SK-N-SH (cell line): ENCODE results near the gene FGGY. TPM values are rescaled to one million over a fixed set of nuclear protein-coding genes. Genes with fewer than 3 reads are reported as not detected.

Experiments used
- CTCF ChIA-PET: fragments of 300-600, 350-600 bp; formaldehyde crosslinking; extraction: SDS; loops from one replicate; lab custom pipeline; 2021; lab: Yijun Ruan, JAX
- POLR2A ChIA-PET: fragments of 350-600 bp; sonication (Branson Sonifier 250); formaldehyde crosslinking; extraction: SDS; loops from one replicate; lab custom pipeline; 2020; ENCODE audit warnings: antibody characterized with exemption, inconsistent platforms; lab: Yijun Ruan, JAX
- DNase-seq: peaks from one replicate; pipeline ENCODE4 v3.0.0; 2012
- H2AFZ ChIP-seq: fragments of 200-600 bp; sonication (generic); 2 replicates; pipeline ENCODE4 v1.8.1; 2016; ENCODE audit warnings: antibody characterized with exemption, mild to moderate bottlenecking, low read depth
- H3F3A ChIP-seq: fragments of 200-600 bp; sonication (generic); replicated peaks from 2 replicates; pipeline ENCODE3; 2016; ENCODE audit warnings: antibody characterized with exemption, mild to moderate bottlenecking; ENCODE audit not compliant: insufficient read depth
- H3K27ac ChIP-seq, 2 experiments: fragments of 200-500 bp in 1 of 2; fragments of 200-600 bp in 1 of 2; sonication (Bioruptor generic) in 1 of 2; sonication (generic), shearing (Covaris generic) in 1 of 2; 2 replicates each; pipeline versions ENCODE4 v1.5.1 to v1.6.1; 2014 to 2016; ENCODE audit warnings: low read depth in 2 of 2, inconsistent platforms in 1 of 2, low read length in 1 of 2, mild to moderate bottlenecking in 1 of 2, mixed read lengths in 1 of 2
- H3K27me3 ChIP-seq: fragments of 200-600 bp; sonication (generic), shearing (Covaris generic); 2 replicates; pipeline ENCODE4 v1.6.1; 2016; ENCODE audit warnings: mixed run types; ENCODE audit not compliant: insufficient read depth
- H3K36me3 ChIP-seq, 2 experiments: fragments of 200-500 bp in 1 of 2; fragments of 200-600 bp in 1 of 2; sonication (Bioruptor generic) in 1 of 2; sonication (generic) in 1 of 2; replicated peaks in 1 of 2; 2 replicates each; pipeline versions ENCODE3 to v1.5.1; 2014 to 2016; ENCODE audit warnings: low read length in 1 of 2, mild to moderate bottlenecking in 1 of 2; ENCODE audit not compliant: insufficient read depth in 2 of 2, control insufficient read depth in 1 of 2
- H3K4me1 ChIP-seq, 2 experiments: fragments of 200-500 bp in 1 of 2; fragments of 200-600 bp in 1 of 2; sonication (Bioruptor generic) in 1 of 2; sonication (generic), shearing (Covaris generic) in 1 of 2; 2 replicates each; pipeline versions ENCODE4 v1.5.1 to v1.6.1; 2014 to 2016; ENCODE audit warnings: low read depth in 1 of 2, low read length in 1 of 2, mixed run types in 1 of 2; ENCODE audit not compliant: insufficient read depth in 2 of 2, control insufficient read depth in 1 of 2
- H3K4me2 ChIP-seq: fragments of 200-600 bp; sonication (generic), shearing (Covaris generic); 2 replicates; pipeline ENCODE4 v1.6.1; 2017; ENCODE audit warnings: mixed run types
- H3K4me3 ChIP-seq, 2 experiments: fragments of 200-500 bp in 1 of 2; fragments of 200-600 bp in 1 of 2; sonication (Bioruptor generic) in 1 of 2; sonication (generic), shearing (Covaris generic) in 1 of 2; 2 replicates each; pipeline versions ENCODE4 v1.5.1 to v1.8.1; 2014 to 2016; ENCODE audit warnings: low read depth in 2 of 2, inconsistent platforms in 1 of 2, low read length in 1 of 2, mild to moderate bottlenecking in 1 of 2, mixed read lengths in 1 of 2, moderate library complexity in 1 of 2
- H3K79me2 ChIP-seq: fragments of 200-600 bp; sonication (generic); 2 replicates; pipeline ENCODE4 v1.8.1; 2017; ENCODE audit warnings: mild to moderate bottlenecking; ENCODE audit not compliant: insufficient read depth
- H3K9ac ChIP-seq: fragments of 200-600 bp; sonication (generic); 2 replicates; pipeline ENCODE4 v1.6.1; 2017; ENCODE audit warnings: mixed run types
- H3K9me2 ChIP-seq: fragments of 200-600 bp; sonication (generic); 2 replicates; pipeline ENCODE4 v1.6.1; 2017; ENCODE audit warnings: mixed run types
- H3K9me3 ChIP-seq: fragments of 200-600 bp; sonication (generic); 2 replicates; pipeline ENCODE4 v1.6.1; 2017; ENCODE audit warnings: mixed run types, mild to moderate bottlenecking, moderate library complexity
- H4K20me1 ChIP-seq: fragments of 200-600 bp; sonication (generic); 2 replicates; pipeline ENCODE4 v1.6.1; 2017; ENCODE audit warnings: mild to moderate bottlenecking, mixed run types; ENCODE audit not compliant: insufficient read depth
- CHD2 ChIP-seq: fragments of 150-350 bp; IDR thresholded peaks from 2 replicates; pipeline ENCODE4 v1.6.1; 2018; ENCODE audit warnings: low read length; ENCODE audit not compliant: partially characterized antibody
- ELF1 ChIP-seq: IDR thresholded peaks from 2 replicates; pipeline ENCODE4 v1.4.0; 2012
- EP300 ChIP-seq, 2 experiments: IDR thresholded peaks; 2 replicates each; pipeline versions ENCODE4 v1.4.0 to v1.6.1; 2012; ENCODE audit warnings: borderline replicate concordance in 1 of 2, low read depth in 1 of 2, low read length in 1 of 2
- EZH2phosphoT487 ChIP-seq: fragments of 200-600 bp; sonication (generic); IDR thresholded peaks from 2 replicates; pipeline ENCODE4 v1.6.1; 2017; ENCODE audit warnings: low read depth, mixed run types, mild to moderate bottlenecking, antibody characterized with exemption, moderate library complexity, borderline replicate concordance
- FOXJ3 ChIP-seq: sonication (generic); formaldehyde crosslinking; IDR thresholded peaks from 2 replicates; pipeline ENCODE4 v1.5.1; 2020; ENCODE audit warnings: mild to moderate bottlenecking, missing genetic modification reagents
- FOXM1 ChIP-seq: IDR thresholded peaks from 2 replicates; pipeline ENCODE4 v1.4.0; 2012; ENCODE audit warnings: low read depth, mild to moderate bottlenecking
- GABPA ChIP-seq: IDR thresholded peaks from 2 replicates; pipeline ENCODE4 v1.4.0; 2012; ENCODE audit warnings: low read depth, mild to moderate bottlenecking
- GATA2 ChIP-seq: sonication (generic); formaldehyde crosslinking; IDR thresholded peaks from 2 replicates; pipeline ENCODE4 v1.5.0; 2020; ENCODE audit warnings: mild to moderate bottlenecking, missing genetic modification reagents
- IRF3 ChIP-seq: fragments of 150-350 bp; IDR thresholded peaks from 2 replicates; pipeline ENCODE4 v1.6.1; 2016; ENCODE audit warnings: mild to moderate bottlenecking, low read depth, low read length
- MAX ChIP-seq: IDR thresholded peaks from 2 replicates; pipeline ENCODE4 v1.4.0; 2012; ENCODE audit warnings: low read depth
- MXI1 ChIP-seq: IDR thresholded peaks from 2 replicates; pipeline ENCODE4 v1.6.1; 2012; ENCODE audit warnings: mild to moderate bottlenecking, low read depth, low read length, improper control_type of control experiment
- NFIC ChIP-seq: IDR thresholded peaks from 2 replicates; pipeline ENCODE4 v1.4.0; 2012; ENCODE audit warnings: borderline replicate concordance
- PBX3 ChIP-seq: IDR thresholded peaks from 2 replicates; pipeline ENCODE4; 2012
- RAD21 ChIP-seq: IDR thresholded peaks from 2 replicates; pipeline ENCODE4 v1.6.1; 2012; ENCODE audit warnings: mild to moderate bottlenecking, low read length
- RCOR1 ChIP-seq: fragments of 150-350 bp; IDR thresholded peaks from 2 replicates; pipeline ENCODE4 v1.6.1; 2017; ENCODE audit warnings: antibody characterized with exemption, low read length
- RXRA ChIP-seq: IDR thresholded peaks from 2 replicates; pipeline ENCODE4 v1.4.0; 2012; ENCODE audit warnings: low read depth, mild to moderate bottlenecking, borderline replicate concordance
- SIN3A ChIP-seq: IDR thresholded peaks from 2 replicates; pipeline ENCODE4 v1.6.1; 2012; ENCODE audit warnings: low read depth, mild to moderate bottlenecking, low read length, moderate library complexity, borderline replicate concordance
- TCF12 ChIP-seq: IDR thresholded peaks from 2 replicates; pipeline ENCODE4 v1.4.0; 2012
- TEAD4 ChIP-seq: IDR thresholded peaks from 2 replicates; pipeline ENCODE4 v1.4.0; 2012; ENCODE audit warnings: mild to moderate bottlenecking, borderline replicate concordance; ENCODE audit not compliant: insufficient read depth
- YY1 ChIP-seq: IDR thresholded peaks from 2 replicates; pipeline ENCODE4 v1.4.0; 2012; ENCODE audit warnings: low read depth, mild to moderate bottlenecking
- WGBS: methylation state at CpG from one replicate; pipeline ENCODE4 v1.1.6; 2017; ENCODE audit warnings: low lambda C conversion rate; 5-methylcytosine and 5-hydroxymethylcytosine counted together
- polyA plus RNA-seq, 3 experiments: library from polyadenylated mRNA; depleted of rRNA; stranded (reverse); fragments of >200 nt; gene quantifications; 2 replicates each; pipeline ENCODE4 v1.2.3, GENCODE V29; 2012

The FGGY gene
- polyA plus RNA-seq, 1 of the 3 experiments (the other 2 are of a cell fraction) = 10.3 TPM

GRCh38 chr1:59332983-59333382 lies 36.1 kb downstream of the FGGY start:
- no peaks in the 10 kb centered on the region for H3K36me3 ChIP-seq
- ChIA-PET CTCF (no interaction called here), POLR2A (no interaction called here)
- no peak overlapping the region for H3K4me2 ChIP-seq
- H3F3A ChIP-seq = peaks cover 4% of the 10 kb centered on the region
- no peaks in the 10 kb centered on the region for H3K27me3 ChIP-seq
- no peak overlapping the region for H3K9ac ChIP-seq
- DNase-seq = no peak
- no peaks in the 10 kb centered on the region for H3K4me1 ChIP-seq
- no peaks in the 10 kb centered on the region for H3K79me2 ChIP-seq
- no peak overlapping the region for H2AFZ ChIP-seq
- TF ChIP-seq FOXJ3 (CRISPR knock-in tag) (no peak), RAD21 (no peak), MAX (no peak), EP300 (IDR thresholded peaks at IDR 0.05; ENCODE audit: borderline replicate concordance in 1 of 2, low read depth in 1 of 2, low read length in 1 of 2) (0 out of 4 replicates have a peak, but pooled peaks of 1 of the 2 experiments have one; percentile 12), TEAD4 (no peak), GATA2 (CRISPR knock-in tag) (no peak), IRF3 (no peak), TCF12 (peak; percentile 38; the same call in 1 of the 2 replicates), PBX3 (no peak)
- H3K27ac ChIP-seq = peak overlapping the region in 1 of 2 experiments; percentile 32; a peak in 1 of 4 replicates
- H4K20me1 ChIP-seq = no peaks in the 10 kb centered on the region
- no peaks in the 10 kb centered on the region for H3K9me2 ChIP-seq
- H3K4me3 ChIP-seq = no peak overlapping the region
- no peaks in the 10 kb centered on the region for H3K9me3 ChIP-seq

- POLR2A ChIA-PET = no interaction called here
- no peak overlapping the region for H3K4me2 ChIP-seq
- H3F3A ChIP-seq = peaks cover 4% of the 10 kb centered on the region
- H3K9me2 ChIP-seq = no peaks in the 10 kb centered on the region
- H3K27ac ChIP-seq = no peak overlapping the region
- no peak overlapping the region for H2AFZ ChIP-seq
- no peaks in the 10 kb centered on the region for H3K36me3 ChIP-seq
- H3K4me3 ChIP-seq = no peak overlapping the region
- CTCF ChIA-PET = interaction anchor here (0.6 kb wide), 1 partner anchor 891 kb away, joined by 3 read pairs; no protein-coding TSS in a partner anchor
- TF ChIP-seq RCOR1 (no peak), YY1 (no peak), FOXM1 (no peak), SIN3A (no peak), NFIC (no peak), TEAD4 (no peak), RAD21 (no peak), GABPA (no peak), CHD2 (no peak), EP300 (IDR thresholded peaks at IDR 0.05; ENCODE audit: borderline replicate concordance in 1 of 2, low read depth in 1 of 2, low read length in 1 of 2) (no peak), RXRA (no peak), MXI1 (no peak), EZH2phosphoT487 (no peak), ELF1 (no peak)
- H3K9me3 ChIP-seq = no peaks in the 10 kb centered on the region
- no peaks in the 10 kb centered on the region for H3K4me1 ChIP-seq
- H3K9ac ChIP-seq = no peak overlapping the region
- no peaks in the 10 kb centered on the region for H3K27me3 ChIP-seq
- 91% methylated on average over 3 of the region's 3 CpGs for WGBS
- no peaks in the 10 kb centered on the region for H4K20me1 ChIP-seq
- H3K79me2 ChIP-seq = no peaks in the 10 kb centered on the region
- DNase-seq = no peak
Measured at GRCh38 chr1:59333626-59334277, 36.9 kb downstream of the FGGY start.
